Retinal pigment epithelial cell (primary cell): ENCODE data around the gene GNPAT.

Source experiments
- DNase-seq: peaks from one replicate; pipeline ENCODE4 v3.0.0-alpha.2; 2010; ENCODE audit warnings: low read depth
- H3K4me3 ChIP-seq: 2 replicates; pipeline ENCODE4 v1.5.1; 2011; ENCODE audit warnings: mild to moderate bottlenecking, low read length, control low read depth, moderate library complexity
- TF ChIP-seq, protein P1 (sequence below): conservative IDR thresholded peaks from 2 replicates; pipeline ENCODE4 v1.5.1; 2011; ENCODE audit warnings: low read depth, low read length, control low read depth, inconsistent platforms

GNPAT gene

DNA sequence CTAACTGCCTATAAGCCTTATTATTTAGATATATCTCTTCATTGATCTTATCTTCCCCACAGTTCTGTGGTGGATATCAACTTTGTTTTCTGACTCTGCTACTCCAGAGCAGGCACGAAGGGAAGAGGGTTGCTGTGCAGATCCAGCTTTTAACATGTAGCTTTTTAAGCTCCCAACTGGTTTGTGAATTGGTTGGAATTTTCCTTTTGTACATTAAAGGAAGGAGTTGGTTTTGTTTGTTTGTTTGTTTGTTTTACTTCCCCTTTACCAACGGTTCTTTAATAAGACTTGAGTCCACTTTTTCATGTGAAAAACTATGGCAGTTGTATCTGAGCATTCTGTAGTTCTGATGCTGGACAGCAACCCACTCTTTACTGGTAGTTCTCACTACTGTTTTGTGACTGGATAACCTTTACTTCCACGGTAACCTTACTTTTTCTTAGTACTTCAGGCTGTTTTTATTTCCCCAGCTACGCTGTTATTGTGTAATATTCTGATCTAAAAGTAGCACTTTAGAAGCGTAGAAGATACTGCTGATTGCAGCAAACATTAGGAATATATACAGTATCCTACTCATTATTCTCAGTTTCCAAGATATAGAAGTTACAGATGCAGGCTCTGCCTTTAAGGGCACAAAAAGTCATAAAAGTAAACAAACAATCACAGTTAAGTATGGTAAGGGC is 1.6 kb downstream of the GNPAT start:
- no peak for DNase-seq
- TF ChIP-seq, protein P1, sequence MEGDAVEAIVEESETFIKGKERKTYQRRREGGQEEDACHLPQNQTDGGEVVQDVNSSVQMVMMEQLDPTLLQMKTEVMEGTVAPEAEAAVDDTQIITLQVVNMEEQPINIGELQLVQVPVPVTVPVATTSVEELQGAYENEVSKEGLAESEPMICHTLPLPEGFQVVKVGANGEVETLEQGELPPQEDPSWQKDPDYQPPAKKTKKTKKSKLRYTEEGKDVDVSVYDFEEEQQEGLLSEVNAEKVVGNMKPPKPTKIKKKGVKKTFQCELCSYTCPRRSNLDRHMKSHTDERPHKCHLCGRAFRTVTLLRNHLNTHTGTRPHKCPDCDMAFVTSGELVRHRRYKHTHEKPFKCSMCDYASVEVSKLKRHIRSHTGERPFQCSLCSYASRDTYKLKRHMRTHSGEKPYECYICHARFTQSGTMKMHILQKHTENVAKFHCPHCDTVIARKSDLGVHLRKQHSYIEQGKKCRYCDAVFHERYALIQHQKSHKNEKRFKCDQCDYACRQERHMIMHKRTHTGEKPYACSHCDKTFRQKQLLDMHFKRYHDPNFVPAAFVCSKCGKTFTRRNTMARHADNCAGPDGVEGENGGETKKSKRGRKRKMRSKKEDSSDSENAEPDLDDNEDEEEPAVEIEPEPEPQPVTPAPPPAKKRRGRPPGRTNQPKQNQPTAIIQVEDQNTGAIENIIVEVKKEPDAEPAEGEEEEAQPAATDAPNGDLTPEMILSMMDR, result no peak
- no peak overlapping the region for H3K4me3 ChIP-seq

DNA sequence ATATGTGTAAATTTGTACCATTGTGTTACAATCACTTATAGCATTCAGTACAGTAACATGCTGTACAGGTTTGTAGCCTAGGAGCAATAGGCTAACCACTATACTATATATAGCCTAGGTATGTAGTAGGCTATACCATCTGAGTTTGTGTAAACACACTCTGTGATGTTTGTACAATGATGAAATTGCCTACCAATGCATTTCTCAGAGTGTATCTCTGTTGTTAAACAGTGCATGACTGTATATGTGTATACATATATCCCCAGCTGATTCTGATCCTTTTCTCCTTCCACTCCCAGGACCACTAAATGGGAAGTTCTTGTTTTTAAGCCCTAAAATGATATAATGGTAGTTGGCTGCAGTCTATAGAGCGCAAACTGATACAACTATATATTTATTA is 7.8 kb downstream of the GNPAT start:
- TF ChIP-seq, protein P1, result no peak
- DNase-seq, result no peak

DNA sequence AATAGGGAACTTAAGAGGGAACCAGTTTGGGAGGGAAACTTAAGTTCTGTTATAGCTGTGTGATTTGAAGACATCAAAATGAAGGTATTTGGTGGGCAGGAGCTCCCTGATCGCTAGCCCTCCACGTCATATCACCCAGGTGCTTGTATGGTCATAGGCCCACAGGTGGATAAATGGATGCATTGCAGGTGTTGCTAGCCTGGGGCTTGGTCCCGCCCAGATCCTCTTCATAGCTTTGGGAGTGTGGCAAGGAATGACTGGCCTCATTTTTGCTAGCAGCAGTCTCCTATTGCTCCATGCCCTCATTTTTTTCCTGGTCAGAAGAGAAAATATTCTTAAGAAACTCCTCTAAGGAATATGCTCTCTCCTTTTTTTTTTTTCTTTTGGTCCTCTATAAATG is 11.3 kb downstream of the GNPAT start:
- no peak overlapping the region for H3K4me3 ChIP-seq
- no peak for DNase-seq
- TF ChIP-seq, protein P1, result no peak

More for the DNA sequence above, 7.8 kb downstream of the GNPAT start:
- H3K4me3 ChIP-seq, result no peak overlapping the region

DNA sequence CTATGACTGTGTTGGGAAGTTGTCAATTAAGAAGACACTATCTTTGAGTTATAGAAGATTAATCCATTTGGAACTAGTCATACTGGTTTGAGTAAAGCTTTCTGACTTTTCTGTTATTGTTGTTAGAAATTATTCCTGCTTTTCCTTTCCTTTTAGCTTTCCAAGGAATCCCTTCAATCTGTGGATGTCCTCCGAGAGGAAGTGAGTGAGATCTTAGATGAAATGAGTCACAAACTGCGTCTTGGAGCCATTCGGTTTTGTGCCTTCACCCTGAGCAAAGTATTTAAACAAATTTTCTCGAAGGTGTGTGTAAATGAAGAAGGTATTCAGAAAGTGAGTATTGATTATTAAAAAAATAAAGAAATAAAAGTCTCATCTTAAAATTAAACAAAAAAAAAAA is 19.3 kb downstream of the GNPAT start:
- no peak overlapping the region for H3K4me3 ChIP-seq
- no peak for DNase-seq
- TF ChIP-seq, protein P1, result no peak

DNA sequence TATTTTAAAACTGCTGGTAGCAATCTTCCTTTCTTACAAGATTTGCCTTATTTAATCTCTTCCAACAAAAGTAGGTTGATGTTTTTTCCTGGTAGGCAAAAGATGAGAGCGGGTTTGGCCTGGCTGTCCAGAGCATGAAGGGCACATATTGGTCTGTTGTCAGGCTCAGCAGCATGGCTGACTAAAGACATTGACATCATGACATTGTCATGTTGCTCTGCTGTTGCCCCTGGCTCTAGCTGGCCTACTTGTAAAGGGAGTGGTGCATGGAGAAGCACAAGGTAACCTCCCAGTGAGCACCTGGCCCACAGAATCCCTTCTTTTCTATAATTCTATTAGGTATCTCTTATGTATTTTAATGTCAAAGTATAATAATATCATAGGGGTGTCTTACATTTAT is 23.6 kb downstream of the GNPAT start:
- DNase-seq, result no peak
- no peak overlapping the region for H3K4me3 ChIP-seq
- TF ChIP-seq, protein P1, result no peak

DNA sequence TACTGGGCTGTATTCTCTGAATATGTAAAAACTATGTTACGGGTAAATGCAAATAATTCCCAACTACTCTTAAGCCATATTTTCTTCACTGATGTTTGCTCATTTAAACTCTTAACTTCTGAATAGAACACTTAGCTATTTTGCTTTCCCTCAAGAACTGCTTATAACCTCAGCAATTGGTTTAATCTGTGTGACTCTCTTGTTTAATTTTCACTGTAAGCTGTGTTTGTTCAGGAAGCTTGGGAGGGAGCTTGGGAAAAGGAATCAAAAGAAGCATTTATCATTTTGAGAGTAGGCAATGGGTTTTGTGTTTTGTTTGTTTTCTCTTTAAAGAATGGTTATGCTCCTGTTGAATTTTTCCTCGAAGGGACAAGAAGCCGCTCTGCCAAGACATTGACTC is 24.4 kb downstream of the GNPAT start:
- TF ChIP-seq, protein P1, result no peak
- no peak for DNase-seq
- H3K4me3 ChIP-seq, result no peak overlapping the region

DNA sequence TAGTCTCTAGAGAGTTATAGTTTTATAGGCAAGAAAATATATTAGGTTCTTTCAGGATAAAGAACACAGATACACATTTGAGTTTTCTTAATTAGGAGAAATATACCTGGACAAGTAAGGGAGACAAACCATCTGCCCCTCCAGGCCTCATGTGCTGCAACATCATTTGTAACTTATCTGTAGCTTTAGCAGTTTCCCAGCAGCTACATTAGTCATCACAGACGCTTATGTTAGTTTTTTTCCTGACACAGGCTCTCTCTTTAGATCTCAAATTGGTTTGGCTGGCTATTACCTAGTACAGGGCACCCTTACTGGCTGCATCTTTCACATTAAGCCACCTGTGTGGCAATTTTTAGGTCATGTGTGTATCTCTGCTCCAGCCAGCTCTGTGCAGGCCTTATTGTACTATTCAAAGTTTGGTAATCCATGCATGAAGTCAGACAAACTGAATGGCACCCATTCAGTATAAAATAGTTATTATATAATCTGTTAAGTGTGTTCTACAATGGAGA is 25.9 kb downstream of the GNPAT start:
- TF ChIP-seq, protein P1, result no peak
- H3K4me3 ChIP-seq, result no peak overlapping the region
- DNase-seq, result no peak
